Stimulated activated CD4-positive, alpha-beta T cell treated with anti-CD3 and anti-CD28 coated beads, Interleukin-12 subunit alpha, Interleukin-12 subunit beta, amount 100 ng/mL, for 4 hours (primary cell): ENCODE results near the gene CYP46A1.

ENCODE experiments used
- DNase-seq: peaks from one replicate; pipeline ENCODE4 v3.0.0-alpha.2; 2020

Gene CYP46A1

DNA sequence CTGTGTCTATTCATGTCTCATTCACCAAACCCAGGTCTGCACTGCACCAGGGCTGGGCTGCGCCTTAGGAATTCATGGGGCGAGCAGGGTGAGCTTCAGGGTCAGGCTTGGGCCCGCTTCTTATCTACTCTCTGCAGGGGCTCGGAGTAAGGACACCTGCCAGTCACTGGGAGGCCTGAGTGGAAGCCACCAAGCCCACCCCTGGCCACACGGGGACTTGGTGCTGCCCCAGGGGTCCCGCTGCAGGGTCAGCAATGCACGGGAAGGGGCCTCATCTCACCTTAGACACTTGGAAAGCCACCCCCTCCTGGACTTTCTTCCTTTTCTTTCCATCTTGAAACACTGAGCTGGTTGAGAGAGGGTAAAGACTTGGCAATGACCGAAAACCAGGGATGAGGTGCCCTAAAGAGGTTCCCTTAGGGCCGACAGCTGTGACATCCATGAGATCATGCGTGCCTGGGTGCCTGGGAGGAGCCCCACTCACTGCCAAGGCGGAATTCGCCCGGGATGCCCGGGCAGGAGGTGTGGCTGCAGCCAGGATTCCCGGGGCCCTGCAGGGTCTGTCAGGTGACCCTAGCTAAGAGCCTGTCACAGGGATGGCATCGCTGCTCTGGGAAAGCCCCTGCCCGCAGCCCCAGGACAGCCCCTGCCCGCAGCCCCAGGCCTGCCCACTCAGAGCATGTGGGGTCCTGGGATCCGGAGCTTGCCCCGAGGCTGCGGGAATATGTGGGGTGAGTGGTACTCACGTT, 63.7 kb downstream of the CYP46A1 start:
- DNase-seq, result no peak

DNA sequence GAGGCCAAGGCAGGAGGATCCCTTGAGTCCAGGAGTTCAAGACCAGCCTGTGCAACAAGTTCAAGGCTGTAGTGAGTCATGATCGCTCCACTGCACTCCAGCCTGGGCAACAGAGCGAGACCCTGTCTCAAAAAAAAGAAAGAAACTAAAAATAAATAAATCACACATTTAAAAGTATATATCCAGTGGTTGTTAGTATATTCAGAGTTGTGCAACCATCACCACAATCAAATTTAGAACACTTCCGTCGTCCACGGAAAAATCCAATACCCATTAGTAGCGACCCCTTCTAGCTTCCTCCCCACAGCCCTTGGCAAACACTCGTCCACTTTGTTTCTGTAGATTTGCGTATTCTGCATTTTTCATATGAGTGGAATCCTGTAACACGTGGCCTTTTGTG, 64.4 kb downstream of the CYP46A1 start:
- no peak for DNase-seq

DNA sequence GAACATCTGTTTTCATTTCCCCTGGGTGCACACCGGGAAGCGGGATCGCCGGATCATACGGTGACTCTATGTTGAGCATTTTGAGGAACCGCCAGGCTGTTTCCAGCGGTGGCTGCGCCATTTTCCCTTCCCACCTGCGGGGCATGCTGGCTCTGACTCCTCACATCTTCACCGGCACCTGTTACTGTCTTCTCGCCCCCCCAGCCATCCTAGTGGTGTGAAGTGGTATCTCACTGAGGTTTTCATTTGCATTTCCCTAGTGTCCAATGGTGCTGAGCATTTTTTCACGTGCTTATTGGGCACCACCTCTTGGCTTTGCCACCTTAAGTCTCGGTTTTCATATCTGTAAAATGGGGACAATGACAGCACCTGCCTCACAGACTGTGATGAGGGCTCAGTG, 65.0 kb downstream of the CYP46A1 start:
- DNase-seq, result no peak

DNA sequence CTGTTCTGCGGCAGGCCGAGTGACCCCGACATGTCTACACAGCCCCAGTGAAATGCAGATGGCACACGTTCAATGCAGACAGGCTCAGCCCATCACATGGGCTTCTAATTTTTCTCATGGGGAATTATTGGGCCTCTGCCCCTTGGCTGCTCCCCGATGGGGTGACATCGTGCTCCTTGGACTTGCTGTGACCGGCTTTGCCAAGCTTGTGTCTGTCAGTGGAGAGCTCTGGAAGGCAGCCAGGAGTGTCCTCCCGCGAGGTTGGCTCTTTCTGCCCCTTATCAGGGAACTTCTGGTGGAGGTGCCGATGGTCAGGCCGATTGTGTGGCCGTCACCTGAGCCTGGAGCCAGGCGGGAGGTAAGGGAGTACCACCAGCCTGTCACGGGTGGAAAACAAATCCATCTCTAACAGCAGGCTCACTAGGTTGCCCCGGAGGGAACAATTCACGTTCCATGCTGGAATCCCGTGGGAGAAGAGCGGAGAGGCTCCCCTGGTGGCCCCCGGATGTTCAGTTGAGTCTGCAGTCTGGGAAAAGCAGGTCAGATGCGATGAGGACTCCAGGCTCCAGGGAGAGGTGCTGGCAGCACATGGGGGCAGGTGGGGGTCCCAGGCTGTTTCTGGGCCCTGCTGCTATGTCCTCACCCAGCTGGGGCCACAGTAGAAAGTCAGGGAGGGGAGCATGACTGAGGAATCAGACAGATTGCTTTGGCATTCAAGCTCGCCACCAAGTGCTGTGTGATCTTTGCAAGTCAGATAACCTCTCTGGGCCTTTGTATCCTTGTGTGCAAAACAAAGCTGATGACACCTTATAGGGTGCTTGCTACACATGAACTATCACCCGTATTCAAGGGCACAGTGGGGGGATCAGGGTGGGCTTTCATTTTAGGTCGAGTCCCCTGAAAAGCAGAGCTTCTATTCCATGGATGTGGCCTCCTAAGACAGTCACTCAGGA, 65.9 kb downstream of the CYP46A1 start:
- DNase-seq, result no peak

DNA sequence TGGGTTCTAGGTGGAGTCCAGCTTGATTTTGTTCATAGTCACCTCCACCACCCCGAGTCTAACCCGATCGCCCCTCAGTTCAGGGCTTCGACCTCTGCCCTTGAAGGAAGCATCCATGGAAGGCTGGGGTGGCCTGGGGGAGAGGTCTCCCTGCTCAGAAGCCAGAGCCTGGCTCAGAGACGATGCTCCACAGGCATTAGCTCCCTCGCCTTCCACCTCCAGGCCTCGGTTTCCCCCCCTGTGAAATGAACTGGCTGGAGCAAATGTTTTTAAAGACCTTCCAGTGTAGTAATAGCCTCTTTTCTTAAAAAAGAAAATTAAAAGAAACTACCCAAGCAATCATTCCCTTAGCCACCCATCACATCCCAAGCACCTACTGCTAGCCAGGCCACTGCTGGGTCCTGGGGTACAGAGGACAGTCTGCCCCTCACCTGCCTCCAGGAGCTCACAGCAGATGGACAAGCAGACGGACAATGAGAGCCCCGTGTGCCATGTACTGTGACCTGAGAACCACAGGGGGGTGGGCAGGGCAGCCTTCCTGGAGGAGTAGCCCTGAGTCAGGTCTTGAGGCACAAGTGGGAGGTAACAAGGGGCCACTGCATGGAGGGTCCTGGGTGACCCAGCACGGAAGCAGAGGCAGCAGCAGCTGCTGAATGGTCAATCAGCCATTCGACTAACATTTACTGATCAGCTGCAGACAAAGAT, 66.8 kb downstream of the CYP46A1 start:
- DNase-seq, result no peak

DNA sequence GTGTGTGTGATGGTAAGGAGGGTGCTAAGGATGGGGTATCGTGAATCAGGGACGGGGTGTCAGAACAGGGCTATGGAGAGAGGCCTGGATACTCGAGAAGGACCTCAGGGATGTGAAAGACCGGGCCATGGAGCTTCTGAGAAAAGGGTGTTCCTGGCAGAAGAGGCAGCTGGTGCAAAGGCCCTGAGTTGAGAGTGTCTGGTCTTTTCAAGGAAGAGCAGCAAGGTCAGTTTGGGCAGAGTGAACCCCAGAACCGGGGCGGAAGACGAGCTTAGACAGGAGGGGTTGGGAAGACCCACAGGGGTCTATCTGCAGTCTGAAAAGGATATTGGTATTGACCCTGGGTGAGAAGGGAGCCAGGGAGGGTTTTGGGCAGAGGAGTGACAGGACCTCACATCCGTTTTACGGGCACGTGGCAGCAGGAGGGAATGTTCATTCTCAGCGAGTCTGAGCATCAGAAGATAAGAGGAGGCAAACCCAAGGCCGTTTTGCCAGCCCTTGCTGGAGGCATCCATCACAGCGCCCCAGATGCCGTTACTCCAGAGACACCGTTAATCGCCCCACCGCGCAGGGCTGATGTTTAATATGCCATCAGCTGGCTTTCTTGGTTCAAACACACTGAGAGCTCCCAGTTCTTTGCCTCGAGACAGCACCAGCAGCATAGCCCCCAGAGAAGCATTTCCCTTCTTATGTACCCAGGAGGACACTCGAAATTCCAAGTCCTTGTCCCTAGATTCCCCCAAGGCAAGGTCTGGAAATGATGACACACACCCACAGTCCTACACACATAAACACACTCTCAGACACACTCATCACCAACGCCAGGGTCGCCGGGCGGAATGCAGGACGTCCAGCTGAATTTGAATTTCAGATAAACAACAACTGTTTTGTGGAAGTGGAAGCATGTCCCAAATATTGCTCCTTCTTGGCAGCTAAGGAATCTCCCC, 67.7 kb downstream of the CYP46A1 start:
- DNase-seq, result no peak

DNA sequence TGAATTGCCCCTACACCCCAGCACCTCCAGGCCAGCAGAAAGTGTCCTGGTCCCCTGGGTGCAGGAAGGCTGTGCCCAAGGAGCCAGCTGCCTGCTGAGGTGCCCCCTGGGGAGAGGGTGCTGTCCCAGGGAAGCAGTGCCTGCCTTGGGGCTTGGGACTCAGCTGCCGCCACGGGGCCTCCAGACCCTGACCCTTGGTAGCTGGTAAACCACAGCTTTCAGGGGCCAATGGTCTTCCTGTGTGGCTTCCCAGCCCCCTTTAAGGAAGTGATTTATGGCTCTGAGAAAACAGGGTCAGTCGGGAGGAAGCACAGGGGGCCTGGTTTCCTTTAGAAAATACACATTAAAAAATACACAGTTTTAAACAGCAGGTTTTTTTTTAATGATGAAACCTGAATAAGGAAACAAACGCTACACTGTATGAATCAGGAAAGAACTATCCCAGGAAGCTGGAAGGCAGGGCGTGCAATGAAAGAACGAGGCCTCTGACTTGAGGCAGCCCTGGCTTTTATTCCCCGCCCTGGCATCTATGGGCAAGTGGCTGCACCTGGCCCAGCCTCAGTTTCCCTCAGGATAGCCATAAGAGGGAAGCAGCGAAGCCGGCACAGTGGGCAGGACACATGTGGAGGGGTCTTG, 68.5 kb downstream of the CYP46A1 start:
- no peak for DNase-seq

DNA sequence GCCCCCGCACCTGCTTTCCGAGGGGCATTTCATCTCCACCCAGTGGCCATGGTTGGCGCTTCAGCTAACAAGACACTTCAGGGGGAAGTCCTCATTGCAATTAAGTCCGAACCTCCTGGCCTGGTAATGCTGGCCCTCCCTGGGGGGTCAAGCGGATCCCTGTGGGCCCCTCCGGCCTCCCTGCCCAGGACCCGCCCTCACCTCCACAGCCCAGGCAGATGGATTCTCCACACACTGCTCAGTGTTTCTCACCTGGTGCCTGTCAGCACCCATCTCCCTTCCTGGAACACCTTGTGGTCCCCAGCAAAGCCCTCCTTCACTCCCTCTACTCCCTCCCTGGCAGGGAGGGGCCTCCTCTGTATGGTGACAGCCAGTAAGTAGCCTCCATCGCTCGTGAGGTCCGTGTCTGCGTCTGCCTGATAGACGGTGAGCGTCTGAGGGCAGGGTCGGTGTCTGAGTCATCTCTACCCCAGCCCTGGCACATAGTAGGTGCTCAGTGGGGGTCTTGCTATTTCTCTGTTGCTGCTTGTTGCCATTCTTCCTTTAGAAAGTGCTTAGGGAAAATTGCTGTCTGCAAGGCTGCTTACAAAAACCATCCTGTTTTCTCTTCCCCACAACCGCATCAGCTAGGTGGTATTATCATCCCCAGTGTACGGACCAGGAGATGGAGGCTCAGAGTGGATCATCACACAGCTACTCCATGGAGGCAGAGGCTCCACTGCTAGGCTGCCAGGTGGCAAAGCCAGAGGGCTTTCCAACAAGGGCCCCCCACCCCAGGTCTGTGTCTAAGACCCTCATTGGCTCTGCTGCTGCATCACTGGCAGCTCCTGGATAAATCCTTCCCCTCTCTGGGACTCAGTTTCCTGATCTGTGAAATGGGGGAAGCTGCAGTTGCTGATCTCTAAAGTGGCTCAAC, 69.4 kb downstream of the CYP46A1 start:
- no peak for DNase-seq

DNA sequence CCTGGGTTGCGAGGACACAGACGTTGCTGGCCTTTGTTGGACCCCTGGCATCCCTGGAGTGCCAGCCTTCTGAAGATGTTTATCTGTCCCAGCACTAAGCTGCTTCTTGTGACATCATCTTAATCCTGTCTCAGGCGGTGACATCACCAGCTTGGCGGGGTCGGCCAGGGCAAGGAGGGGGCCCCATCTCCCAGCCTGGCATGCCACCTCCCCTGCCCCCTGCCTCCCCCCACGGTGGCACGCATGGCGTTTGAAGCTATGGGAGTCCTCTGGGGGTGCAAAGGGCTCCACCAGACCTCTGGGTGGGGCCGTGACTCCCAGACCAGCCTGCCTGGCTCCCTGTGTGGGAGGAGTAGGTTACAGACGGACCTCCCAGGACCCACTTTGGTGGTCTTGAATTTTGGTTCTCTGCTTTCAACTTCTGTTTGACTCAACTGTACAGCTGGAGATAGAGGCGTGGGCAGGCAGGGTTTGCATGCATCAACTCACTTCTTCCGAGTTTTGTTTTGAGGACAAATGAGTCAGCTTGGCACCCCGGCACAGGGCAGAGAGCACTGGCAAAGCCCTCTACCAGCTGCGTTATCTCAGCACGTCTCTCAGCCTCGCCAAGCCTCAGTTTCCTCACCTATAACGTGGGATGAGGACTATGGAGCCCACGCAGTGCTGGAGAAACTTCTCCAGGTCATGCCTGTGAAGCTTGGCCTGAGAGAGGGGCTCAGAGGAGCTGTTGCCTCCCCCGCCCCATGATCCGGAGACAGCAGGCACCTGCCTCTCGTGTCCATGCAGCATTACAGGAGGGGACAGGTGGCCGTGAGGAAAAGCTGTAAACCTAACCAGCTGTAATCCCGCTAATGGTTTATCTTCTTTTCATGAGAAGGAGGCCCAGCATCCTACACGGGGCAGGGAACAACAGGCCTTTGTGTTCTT, 70.3 kb downstream of the CYP46A1 start:
- DNase-seq, result no peak

DNA sequence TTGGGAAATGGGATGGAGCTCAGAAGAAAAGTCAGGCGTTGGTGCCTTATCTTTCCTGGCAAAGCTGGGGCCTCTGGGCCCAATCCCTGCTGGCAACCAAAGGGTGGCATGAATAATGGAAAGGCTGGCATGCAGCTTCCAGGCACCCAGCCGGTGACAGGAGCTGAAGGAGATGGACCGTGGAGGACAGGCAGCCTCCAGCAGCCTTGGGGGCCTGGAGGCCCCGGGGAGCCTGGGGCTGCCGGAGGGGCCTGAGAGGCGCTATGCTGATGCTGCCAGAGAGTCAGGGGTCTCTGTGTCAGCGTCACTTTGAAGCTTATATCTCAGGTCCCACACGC, 70.9 kb downstream of the CYP46A1 start:
- no peak for DNase-seq

DNA sequence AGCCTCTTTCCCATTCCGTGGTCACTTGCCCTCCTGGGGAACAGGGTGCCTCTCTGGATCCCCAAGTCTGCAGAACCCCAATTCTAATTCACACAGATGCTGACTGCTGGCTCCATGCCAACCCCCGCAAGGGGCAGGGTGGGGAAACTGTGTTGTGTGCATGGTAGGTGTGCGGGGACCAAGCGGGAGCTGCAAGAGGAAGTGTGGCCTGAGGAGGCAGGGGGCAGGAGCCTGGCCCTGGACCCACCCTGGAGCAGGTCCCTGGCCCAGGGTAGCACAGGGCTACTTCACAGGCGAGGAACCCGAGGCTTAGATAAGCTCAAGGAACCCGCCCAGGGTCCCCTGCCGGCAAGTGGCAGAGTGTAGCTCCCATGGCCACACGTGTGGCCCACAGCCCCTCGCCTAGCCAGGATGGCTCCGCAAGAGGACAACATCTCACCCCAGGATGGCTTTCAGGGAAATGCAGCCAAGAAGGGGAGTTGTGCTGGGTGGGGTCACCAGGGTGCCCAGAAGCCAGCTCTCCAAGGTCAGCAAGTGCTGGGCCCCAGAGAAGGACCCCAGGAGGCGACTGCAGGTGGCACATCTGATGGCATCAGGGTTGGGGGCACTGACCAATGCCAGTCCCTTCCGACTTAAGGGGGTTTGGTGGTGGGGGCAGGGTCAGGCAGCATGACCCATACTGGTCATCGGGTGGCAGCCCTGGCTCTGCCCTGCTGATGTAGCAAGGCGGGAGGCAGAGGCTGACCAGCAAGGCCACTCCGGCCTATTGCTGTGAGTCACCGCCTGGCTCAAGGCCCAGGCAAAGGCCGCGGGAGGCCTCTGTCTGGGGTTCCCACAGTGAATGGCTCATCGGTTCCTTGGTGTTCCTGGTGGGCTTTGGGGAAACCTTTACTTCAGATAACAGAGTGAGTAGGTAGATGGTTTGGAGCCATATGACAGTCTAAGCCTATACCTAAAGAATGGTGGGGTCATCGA, 71.8 kb downstream of the CYP46A1 start:
- no peak for DNase-seq

DNA sequence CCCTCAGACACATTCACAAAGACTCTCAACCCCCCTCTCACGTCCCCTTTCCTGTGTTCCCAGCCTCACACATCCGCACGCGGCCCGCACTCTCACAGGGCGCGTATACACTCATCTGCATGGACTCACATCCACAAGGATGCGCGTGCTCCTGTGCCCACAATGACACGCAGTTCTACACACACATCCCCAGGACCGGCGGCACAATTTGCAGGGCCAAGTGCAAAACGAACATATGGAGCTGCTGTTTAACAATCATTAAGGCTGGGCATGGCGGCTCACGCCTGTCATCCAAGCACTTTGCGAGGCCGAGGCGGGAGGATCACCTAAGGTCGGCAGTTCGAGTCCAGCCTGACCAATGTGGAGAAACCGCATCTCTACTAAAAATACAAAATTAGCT, 72.7 kb downstream of the CYP46A1 start:
- DNase-seq, result no peak

DNA sequence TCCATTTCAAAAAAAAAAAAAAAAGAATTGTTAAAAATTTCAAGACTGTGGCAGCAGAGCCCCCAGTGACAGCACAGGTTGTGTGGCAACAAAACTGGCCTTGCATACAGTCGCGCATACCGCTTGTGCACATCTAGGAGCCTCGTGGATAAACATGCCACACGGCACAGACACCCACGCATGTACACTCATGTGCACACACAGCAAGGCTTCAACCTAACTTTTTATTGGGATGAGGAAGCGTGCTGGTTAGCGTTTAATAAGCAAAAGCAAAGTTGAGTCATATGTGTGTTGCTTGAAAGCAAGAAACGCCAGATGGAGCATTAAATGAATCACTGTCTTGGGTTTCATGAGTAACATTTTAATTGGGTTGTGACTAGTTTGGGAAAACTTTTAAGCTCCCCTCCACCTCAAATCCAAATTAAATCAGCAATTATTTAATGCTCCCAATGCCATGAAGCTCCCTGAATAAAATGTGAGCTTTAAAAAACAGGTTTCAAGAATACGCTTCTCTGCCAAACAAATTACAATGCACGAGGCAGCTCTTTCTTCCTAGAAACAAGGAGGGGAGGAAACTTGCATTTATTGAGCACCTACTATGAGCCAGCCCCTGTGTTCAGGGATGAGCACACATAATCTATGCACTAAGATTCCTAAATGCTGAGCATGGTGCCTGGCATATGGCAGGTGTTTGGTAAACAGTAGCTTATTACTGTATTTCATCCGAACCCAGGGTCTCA, 73.4 kb downstream of the CYP46A1 start:
- DNase-seq, result no peak

DNA sequence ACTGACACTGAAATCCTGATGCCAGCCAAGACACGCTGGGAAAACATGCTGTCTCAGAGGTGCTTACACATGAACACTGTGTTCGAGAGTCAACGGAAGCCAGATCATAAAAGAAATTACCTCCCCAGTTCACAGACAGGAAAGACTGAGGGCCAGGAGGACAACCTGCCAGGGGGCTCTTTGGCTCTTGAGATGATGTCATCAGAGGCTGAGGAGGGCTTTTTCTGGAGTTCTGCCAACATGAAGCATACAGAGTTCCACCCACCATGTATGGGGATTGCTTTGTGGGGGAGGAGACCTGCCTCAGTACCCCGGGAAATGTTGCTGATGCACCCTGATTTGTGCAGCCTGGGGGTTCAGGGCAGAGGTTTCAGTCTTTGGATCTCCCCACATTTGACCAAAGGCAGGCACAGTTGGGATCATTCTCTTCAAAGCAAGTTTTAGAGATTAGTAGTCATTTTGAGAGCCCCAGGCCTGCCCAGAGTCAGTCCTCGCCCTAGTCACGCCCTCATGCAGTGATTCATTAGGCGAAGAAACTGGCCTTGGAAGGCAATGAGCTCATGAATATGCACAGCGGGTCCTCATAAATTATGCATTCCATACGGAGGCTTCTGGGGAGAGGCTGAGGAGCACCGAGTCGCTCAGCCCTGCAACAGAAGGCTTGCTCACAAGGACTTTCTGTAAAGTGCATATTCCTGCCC, 74.2 kb downstream of the CYP46A1 start:
- no peak for DNase-seq

DNA sequence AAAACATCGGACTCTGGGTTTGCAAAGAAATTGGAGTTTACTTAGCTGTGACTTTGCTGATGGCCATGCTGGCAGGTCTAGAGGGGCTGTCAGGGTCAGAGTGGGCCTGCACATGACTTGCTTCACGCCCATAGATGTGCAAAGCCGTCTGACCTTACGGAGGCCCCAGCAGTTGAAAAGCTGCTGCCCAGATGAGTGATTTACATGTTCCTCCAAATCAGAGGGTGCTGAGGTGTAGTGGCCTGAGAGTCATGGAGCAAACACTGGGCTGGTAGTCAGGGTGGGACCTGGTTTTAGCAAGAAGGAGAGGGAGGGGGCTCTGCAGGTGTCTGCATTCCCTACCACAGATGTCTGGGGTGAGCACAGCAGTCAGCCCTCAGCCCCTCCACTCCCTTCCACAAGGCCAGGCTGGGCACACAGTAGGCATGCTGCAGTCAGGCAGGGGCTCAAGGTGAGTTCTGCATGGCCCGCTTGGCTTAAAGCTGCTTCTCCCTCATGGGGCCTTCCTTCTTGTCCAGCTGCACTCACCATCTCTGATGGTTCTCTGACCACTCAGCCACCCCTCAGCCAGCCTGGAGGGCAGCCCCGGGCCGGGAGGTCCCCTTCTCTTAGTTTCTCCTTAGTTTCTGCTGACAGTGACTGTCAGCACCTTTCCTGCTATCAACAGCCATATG, 74.9 kb downstream of the CYP46A1 start:
- DNase-seq, result no peak

DNA sequence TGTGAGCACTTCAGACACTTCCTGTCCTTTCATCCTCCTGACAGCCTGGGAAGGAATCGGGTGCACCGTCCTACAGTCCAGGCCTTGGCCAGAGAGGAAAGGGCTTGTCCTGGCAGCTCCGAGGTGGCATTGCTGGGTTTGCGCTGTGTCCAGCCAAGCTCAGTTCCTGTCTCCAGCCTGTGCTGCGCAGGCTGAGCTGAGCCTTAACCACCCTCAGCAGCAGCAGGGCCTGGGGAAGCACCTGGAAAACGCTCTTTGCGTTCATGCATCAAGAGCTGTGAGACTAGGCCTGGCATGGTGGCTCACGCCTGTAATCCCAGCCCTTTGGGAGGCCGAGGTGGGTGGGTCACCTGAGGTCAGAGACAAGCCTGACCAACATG, 75.4 kb downstream of the CYP46A1 start:
- no peak for DNase-seq
